ENCODE measurements around the gene KREMEN1.

DNA sequence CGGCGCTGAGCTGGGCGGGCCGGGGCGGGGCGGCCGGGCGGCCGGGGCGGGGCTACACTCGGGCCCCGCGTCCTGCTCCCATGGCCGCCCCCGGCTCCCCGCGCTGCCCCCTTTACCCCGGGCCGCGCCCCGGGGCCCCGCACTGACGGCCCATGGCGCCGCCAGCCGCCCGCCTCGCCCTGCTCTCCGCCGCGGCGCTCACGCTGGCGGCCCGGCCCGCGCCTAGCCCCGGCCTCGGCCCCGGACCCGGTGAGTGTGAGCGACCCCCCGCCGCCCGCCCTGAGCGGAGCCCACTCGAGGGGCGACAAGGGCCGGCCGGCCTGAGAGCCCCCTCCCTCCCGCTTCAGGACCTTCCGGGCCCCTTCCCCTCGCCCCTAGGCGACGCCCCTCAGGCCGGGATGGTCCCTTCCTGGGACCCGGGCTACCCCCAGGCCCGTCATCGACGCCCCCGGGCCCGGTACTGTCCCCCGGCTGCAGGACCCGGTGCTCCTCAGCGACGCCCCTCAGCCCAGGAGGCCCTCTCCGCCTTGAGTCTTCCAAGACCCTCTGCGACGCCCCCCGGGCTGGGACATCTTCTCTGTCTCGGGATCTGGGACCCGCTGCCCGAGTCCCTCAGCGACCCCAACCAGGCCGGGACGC is at the start of gene KREMEN1:
- no peak for TF ChIP-seq GATA2 (IDR thresholded peaks at IDR 0.05; ENCODE audit: low read depth, low read length)
- TF ChIP-seq GATA3 (IDR thresholded peaks at IDR 0.05; ENCODE audit: low read depth, low read length) = no peak

Measured in SH-SY5Y (cell line).